ENCODE measurements around the gene KIF1B. TPM values are rescaled to one million over a fixed set of nuclear protein-coding genes. Genes with fewer than 3 reads are reported as not detected.
A peak's percentile ranks its signal among the peaks of the same experiment; 100 is the strongest.
"Not testable (repeated sequence)": the region's sequence is repeated elsewhere in the genome, so short reads cannot be mapped to it uniquely, and the experiment has no call there.

KIF1B gene
- total and polyA plus RNA-seq, 2 experiments from 2014 or later, result 22.2 to 56.2 TPM

- no peak for DNase-seq (ENCODE audit: low read depth in 1 of 2, low spot score in 1 of 2)
- TF ChIP-seq CTCF (IDR thresholded peaks at IDR 0.05; ENCODE audit: low read depth, low read length), result no peak
- peak overlapping the region; percentile 44 for H3K27ac ChIP-seq
- H3K4me3 ChIP-seq, result no peak overlapping the region
- peaks cover 9% of the 10 kb centered on the region for H3K36me3 ChIP-seq
- no peaks in the 10 kb centered on the region for H3K4me1 ChIP-seq (ENCODE audit: low read depth)
- H3K27me3 ChIP-seq, result no peaks in the 10 kb centered on the region
- no peaks in the 10 kb centered on the region for H3K9me3 ChIP-seq (ENCODE audit: low read depth)
These were observed 42.8 kb downstream of the KIF1B start for GRCh38 chr1:10253149-10253548.

GRCh38 chr1:10253755-10254154 lies 43.4 kb downstream of the KIF1B start:
- peak in 1 of 2 donors; percentile 78 for DNase-seq (ENCODE audit: low read depth in 1 of 2, low spot score in 1 of 2)
- no peaks in the 10 kb centered on the region for H3K27me3 ChIP-seq
- H3K4me1 ChIP-seq (ENCODE audit: low read depth), result no peaks in the 10 kb centered on the region
- H3K27ac ChIP-seq, result peak overlapping the region; percentile 44
- peaks cover 13% of the 10 kb centered on the region for H3K36me3 ChIP-seq
- no peaks in the 10 kb centered on the region for H3K9me3 ChIP-seq (ENCODE audit: low read depth)
- H3K4me3 ChIP-seq, result no peak overlapping the region
- no peak for TF ChIP-seq CTCF (IDR thresholded peaks at IDR 0.05; ENCODE audit: low read depth, low read length)

- H3K9me3 ChIP-seq (ENCODE audit: low read depth), result no peaks in the 10 kb centered on the region
- no peaks in the 10 kb centered on the region for H3K27me3 ChIP-seq
- no peak for TF ChIP-seq CTCF (IDR thresholded peaks at IDR 0.05; ENCODE audit: low read depth, low read length)
- H3K27ac ChIP-seq, result no peak overlapping the region
- H3K36me3 ChIP-seq, result peaks cover 25% of the 10 kb centered on the region
- no peak overlapping the region for H3K4me3 ChIP-seq
- H3K4me1 ChIP-seq (ENCODE audit: low read depth), result no peaks in the 10 kb centered on the region
- peak in 1 of 2 donors; percentile 41 for DNase-seq (ENCODE audit: low read depth in 1 of 2, low spot score in 1 of 2)
These were observed 47.5 kb downstream of the KIF1B start for GRCh38 chr1:10257851-10258250.

GRCh38 chr1:10259547-10259946 lies 49.2 kb downstream of the KIF1B start:
- peaks cover 33% of the 10 kb centered on the region for H3K36me3 ChIP-seq
- H3K4me3 ChIP-seq; H3K27me3 ChIP-seq; H3K4me1 ChIP-seq (ENCODE audit: low read depth); H3K27ac ChIP-seq; H3K9me3 ChIP-seq (ENCODE audit: low read depth); DNase-seq (ENCODE audit: low read depth in 1 of 2, low spot score in 1 of 2): not testable (repeated sequence)

GRCh38 chr1:10263450-10264082 lies 53.2 kb downstream of the KIF1B start:
- Histone ChIP-seq H3K4me3 (no peak overlapping the region), H3K9me3 (ENCODE audit: low read depth) (no peaks in the 10 kb centered on the region), H3K27ac (peak overlapping the region; percentile 21), H3K4me1 (ENCODE audit: low read depth) (no peaks in the 10 kb centered on the region), H3K27me3 (no peaks in the 10 kb centered on the region), H3K36me3 (peaks cover 34% of the 10 kb centered on the region)
- TF ChIP-seq CTCF (IDR thresholded peaks at IDR 0.05; ENCODE audit: low read depth, low read length), result no peak
- DNase-seq (ENCODE audit: low read depth in 1 of 2, low spot score in 1 of 2), result no peak

- no peak overlapping the region for H3K4me3 ChIP-seq
- no peaks in the 10 kb centered on the region for H3K4me1 ChIP-seq (ENCODE audit: low read depth)
- TF ChIP-seq CTCF (IDR thresholded peaks at IDR 0.05; ENCODE audit: low read depth, low read length), result no peak
- H3K9me3 ChIP-seq (ENCODE audit: low read depth), result no peaks in the 10 kb centered on the region
- H3K36me3 ChIP-seq, result peaks cover 36% of the 10 kb centered on the region
- H3K27me3 ChIP-seq, result no peaks in the 10 kb centered on the region
- H3K27ac ChIP-seq, result no peak overlapping the region
- DNase-seq (ENCODE audit: low read depth in 1 of 2, low spot score in 1 of 2), result no peak
These were observed 54.7 kb downstream of the KIF1B start for GRCh38 chr1:10265027-10265426.
